ENCODE measurements around the gene PAOX. TPM values are rescaled to one million over a fixed set of nuclear protein-coding genes. Genes with fewer than 3 reads are reported as not detected.

The PAOX gene
- polyA plus RNA-seq, 1 experiment: 4.5 TPM

GRCh38 chr10:133393401-133394063 lies 14.5 kb downstream of the PAOX start:
- DNase-seq (ENCODE audit: low read depth): no peak
- POLR2A ChIA-PET: no interaction called here
- Histone ChIP-seq H3K4me3 (ENCODE audit: low read depth, low read length) (peak overlapping the region; percentile 94), H3K27me3 (ENCODE audit: control insufficient read depth, insufficient read depth, low read length) (no peaks in the 10 kb centered on the region), H3K36me3 (ENCODE audit: control insufficient read depth, insufficient read depth, low read length) (peaks cover 7% of the 10 kb centered on the region)
- CTCF ChIA-PET: no interaction called here
- TF ChIP-seq, protein P1, sequence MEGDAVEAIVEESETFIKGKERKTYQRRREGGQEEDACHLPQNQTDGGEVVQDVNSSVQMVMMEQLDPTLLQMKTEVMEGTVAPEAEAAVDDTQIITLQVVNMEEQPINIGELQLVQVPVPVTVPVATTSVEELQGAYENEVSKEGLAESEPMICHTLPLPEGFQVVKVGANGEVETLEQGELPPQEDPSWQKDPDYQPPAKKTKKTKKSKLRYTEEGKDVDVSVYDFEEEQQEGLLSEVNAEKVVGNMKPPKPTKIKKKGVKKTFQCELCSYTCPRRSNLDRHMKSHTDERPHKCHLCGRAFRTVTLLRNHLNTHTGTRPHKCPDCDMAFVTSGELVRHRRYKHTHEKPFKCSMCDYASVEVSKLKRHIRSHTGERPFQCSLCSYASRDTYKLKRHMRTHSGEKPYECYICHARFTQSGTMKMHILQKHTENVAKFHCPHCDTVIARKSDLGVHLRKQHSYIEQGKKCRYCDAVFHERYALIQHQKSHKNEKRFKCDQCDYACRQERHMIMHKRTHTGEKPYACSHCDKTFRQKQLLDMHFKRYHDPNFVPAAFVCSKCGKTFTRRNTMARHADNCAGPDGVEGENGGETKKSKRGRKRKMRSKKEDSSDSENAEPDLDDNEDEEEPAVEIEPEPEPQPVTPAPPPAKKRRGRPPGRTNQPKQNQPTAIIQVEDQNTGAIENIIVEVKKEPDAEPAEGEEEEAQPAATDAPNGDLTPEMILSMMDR (IDR thresholded peaks at IDR 0.05; ENCODE audit: insufficient read depth, low read depth, low read length): no peak

DNA sequence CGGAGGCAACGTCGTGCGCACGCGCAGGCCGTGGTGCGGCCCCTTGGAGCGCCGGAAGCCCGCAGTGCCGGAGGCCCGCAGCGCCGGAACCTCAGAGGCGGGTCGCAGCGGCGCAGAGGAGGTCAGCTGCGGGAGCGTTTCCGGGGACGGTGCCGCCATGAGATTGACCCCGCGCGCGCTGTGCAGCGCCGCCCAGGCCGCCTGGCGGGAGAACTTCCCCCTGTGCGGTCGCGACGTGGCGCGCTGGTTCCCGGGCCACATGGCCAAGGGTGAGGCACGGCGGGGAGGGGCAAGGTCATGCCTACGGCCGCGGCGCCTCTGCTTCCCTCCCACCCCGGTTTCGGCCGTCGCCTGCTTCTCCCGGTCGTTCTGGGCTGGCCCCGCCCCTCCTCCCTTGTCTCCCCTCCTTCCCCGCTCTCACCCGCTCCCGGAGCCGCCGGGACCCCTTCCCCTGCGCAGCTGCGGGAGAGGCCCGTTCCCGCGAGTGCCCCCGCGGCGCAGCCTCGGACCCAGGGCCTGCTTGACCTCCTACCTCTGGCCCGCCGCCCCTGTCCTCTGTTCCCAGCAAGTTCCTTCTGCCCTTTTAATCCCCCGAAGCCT lies 15.1 kb downstream of the PAOX start, which contains the start of gene MTG1:
MTG1 (plus strand) TSS at position 94 of the 600 bp plus-strand sequence; CDS start at position 158, 64 bp downstream.
- ChIA-PET CTCF (no interaction called here), POLR2A (no interaction called here)
- peak; percentile 49 for DNase-seq (ENCODE audit: low read depth)
- Histone ChIP-seq H3K27me3 (ENCODE audit: control insufficient read depth, insufficient read depth, low read length) (no peaks in the 10 kb centered on the region), H3K4me3 (ENCODE audit: low read depth, low read length) (peak within 1 kb of the TSS; percentile 94), H3K36me3 (ENCODE audit: control insufficient read depth, insufficient read depth, low read length) (peaks cover 11% of the 10 kb centered on the region)
- TF ChIP-seq, protein P1 (IDR thresholded peaks at IDR 0.05; ENCODE audit: insufficient read depth, low read depth, low read length): 0 out of 2 replicates have a peak, but pooled peaks have one; percentile 7

- Histone ChIP-seq H3K4me3 (ENCODE audit: low read depth, low read length) (peak overlapping the region; percentile 94), H3K27me3 (ENCODE audit: control insufficient read depth, insufficient read depth, low read length) (no peaks in the 10 kb centered on the region), H3K36me3 (ENCODE audit: control insufficient read depth, insufficient read depth, low read length) (peaks cover 13% of the 10 kb centered on the region)
- TF ChIP-seq, protein P1 (IDR thresholded peaks at IDR 0.05; ENCODE audit: insufficient read depth, low read depth, low read length): no peak
- DNase-seq (ENCODE audit: low read depth): no peak
- ChIA-PET POLR2A (no interaction called here), CTCF (no interaction called here)
Measured at GRCh38 chr10:133394801-133395221, 15.7 kb downstream of the PAOX start.

GRCh38 chr10:133396035-133396624 lies 17.1 kb downstream of the PAOX start:
- no peak for DNase-seq (ENCODE audit: low read depth)
- ChIA-PET CTCF (no interaction called here), POLR2A (no interaction called here)
- H3K27me3 ChIP-seq (ENCODE audit: control insufficient read depth, insufficient read depth, low read length): no peaks in the 10 kb centered on the region
- no peak overlapping the region for H3K4me3 ChIP-seq (ENCODE audit: low read depth, low read length)
- peaks cover 13% of the 10 kb centered on the region for H3K36me3 ChIP-seq (ENCODE audit: control insufficient read depth, insufficient read depth, low read length)
- TF ChIP-seq, protein P1 (IDR thresholded peaks at IDR 0.05; ENCODE audit: insufficient read depth, low read depth, low read length): no peak

- no peak overlapping the region for H3K4me3 ChIP-seq (ENCODE audit: low read depth, low read length)
- CTCF ChIA-PET: no interaction called here
- POLR2A ChIA-PET: no interaction called here
- peaks cover 20% of the 10 kb centered on the region for H3K36me3 ChIP-seq (ENCODE audit: control insufficient read depth, insufficient read depth, low read length)
- H3K27me3 ChIP-seq (ENCODE audit: control insufficient read depth, insufficient read depth, low read length): no peaks in the 10 kb centered on the region
- TF ChIP-seq, protein P1 (IDR thresholded peaks at IDR 0.05; ENCODE audit: insufficient read depth, low read depth, low read length): no peak
- DNase-seq (ENCODE audit: low read depth): no peak
Measured at GRCh38 chr10:133397938-133398337, 18.9 kb downstream of the PAOX start.

Measured in BJ (cell line).